ENCODE results near the gene GRM2. TPM values are rescaled to one million over a fixed set of nuclear protein-coding genes. Genes with fewer than 3 reads are reported as not detected.

GRM2 gene
- total RNA-seq, 2 donors from 2014 or later, result 3.9 to 7.4 TPM

DNA sequence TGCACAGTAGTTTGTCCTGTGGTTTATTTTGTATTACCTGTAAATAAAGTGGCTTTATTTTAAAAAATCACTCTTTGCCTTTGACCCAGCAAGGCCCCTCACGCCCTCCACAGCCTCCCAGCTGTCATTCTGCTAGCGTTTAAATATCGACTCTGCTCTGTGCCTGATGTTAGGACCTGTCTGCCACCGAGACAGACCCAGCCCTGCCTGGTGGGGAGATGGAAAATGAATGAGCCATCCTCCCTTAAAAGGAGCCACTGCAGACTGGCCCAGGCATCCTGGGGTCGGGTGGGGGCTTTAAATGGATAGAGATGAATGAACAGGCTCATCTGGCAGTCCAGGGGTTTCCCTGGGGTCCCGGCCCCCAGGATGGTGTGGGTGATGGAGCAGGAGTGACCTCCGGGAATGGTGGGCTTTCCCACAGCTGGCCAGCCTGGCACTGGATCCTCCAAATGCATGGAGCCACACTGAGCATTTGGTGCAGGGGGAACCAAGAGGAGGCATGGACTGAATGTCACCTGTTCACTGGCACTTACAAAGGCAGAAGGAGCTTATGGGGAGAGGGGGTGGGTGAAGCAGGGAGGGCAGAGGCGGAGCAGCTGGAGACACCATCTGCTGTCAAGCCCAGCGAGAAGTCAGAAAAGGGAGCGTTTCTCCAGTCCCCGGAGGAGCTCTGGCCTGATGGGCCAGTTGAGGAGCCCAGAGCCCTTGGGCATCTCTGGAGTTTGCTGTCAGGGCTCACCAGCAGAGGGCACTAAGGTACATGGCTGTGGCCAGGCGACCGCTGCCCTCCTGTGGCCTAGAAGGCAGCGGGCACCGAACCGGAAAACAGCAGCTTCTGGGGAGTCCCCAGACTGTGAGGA lies 11.9 kb downstream of the GRM2 start:
- DNase-seq, result peak; percentile 96
- Mint-ChIP-seq H3K9me3 (peaks cover 2% of the 10 kb centered on the region), H3K4me1 (peaks cover 3% of the 10 kb centered on the region), H3K36me3 (ENCODE audit: low read depth) (peaks cover 17% of the 10 kb centered on the region), H3K27me3 (ENCODE audit: insufficient read depth) (no peaks in the 10 kb centered on the region), H3K27ac (no peak overlapping the region), H3K4me3 (no peak overlapping the region)
- Histone ChIP-seq H3K27ac (ENCODE audit: low read depth, low read length) (no peak overlapping the region), H3K4me1 (ENCODE audit: control insufficient read depth, insufficient read depth, low read length) (no peaks in the 10 kb centered on the region), H3K27me3 (ENCODE audit: control insufficient read depth, insufficient read depth, low read length, poor library complexity, severe bottlenecking) (no peaks in the 10 kb centered on the region), H3K36me3 (ENCODE audit: control insufficient read depth, insufficient read depth, low read length) (peaks cover 13% of the 10 kb centered on the region), H3K4me3 (ENCODE audit: low read length) (no peak overlapping the region), H3K9me3 (ENCODE audit: control insufficient read depth, low read length) (no peaks in the 10 kb centered on the region), H3K9ac (ENCODE audit: extremely low read depth, low read length, poor library complexity, severe bottlenecking) (no peak overlapping the region)
- TF ChIP-seq, protein P1, sequence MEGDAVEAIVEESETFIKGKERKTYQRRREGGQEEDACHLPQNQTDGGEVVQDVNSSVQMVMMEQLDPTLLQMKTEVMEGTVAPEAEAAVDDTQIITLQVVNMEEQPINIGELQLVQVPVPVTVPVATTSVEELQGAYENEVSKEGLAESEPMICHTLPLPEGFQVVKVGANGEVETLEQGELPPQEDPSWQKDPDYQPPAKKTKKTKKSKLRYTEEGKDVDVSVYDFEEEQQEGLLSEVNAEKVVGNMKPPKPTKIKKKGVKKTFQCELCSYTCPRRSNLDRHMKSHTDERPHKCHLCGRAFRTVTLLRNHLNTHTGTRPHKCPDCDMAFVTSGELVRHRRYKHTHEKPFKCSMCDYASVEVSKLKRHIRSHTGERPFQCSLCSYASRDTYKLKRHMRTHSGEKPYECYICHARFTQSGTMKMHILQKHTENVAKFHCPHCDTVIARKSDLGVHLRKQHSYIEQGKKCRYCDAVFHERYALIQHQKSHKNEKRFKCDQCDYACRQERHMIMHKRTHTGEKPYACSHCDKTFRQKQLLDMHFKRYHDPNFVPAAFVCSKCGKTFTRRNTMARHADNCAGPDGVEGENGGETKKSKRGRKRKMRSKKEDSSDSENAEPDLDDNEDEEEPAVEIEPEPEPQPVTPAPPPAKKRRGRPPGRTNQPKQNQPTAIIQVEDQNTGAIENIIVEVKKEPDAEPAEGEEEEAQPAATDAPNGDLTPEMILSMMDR (conservative IDR thresholded peaks at IDR 0.05), result peak; percentile 97
- 49 to 59% methylated on average over 12 to 16 of the region's 16 CpGs for WGBS, 2 experiments (ENCODE audit: insufficient coverage in 1 of 2, insufficient read length in 1 of 2)

- Mint-ChIP-seq H3K36me3 (ENCODE audit: low read depth) (peaks cover 13% of the 10 kb centered on the region), H3K9me3 (peaks cover 2% of the 10 kb centered on the region), H3K4me1 (peaks cover 3% of the 10 kb centered on the region), H3K27ac (no peak overlapping the region), H3K27me3 (ENCODE audit: insufficient read depth) (no peaks in the 10 kb centered on the region), H3K4me3 (no peak overlapping the region)
- TF ChIP-seq, protein P1 (conservative IDR thresholded peaks at IDR 0.05), result peak; percentile 10
- Histone ChIP-seq H3K9me3 (ENCODE audit: control insufficient read depth, low read length) (no peaks in the 10 kb centered on the region), H3K4me3 (ENCODE audit: low read length) (no peak overlapping the region), H3K27me3 (ENCODE audit: control insufficient read depth, insufficient read depth, low read length, poor library complexity, severe bottlenecking) (no peaks in the 10 kb centered on the region), H3K36me3 (ENCODE audit: control insufficient read depth, insufficient read depth, low read length) (peaks cover 10% of the 10 kb centered on the region), H3K9ac (ENCODE audit: extremely low read depth, low read length, poor library complexity, severe bottlenecking) (no peak overlapping the region), H3K4me1 (ENCODE audit: control insufficient read depth, insufficient read depth, low read length) (no peaks in the 10 kb centered on the region), H3K27ac (ENCODE audit: low read depth, low read length) (no peak overlapping the region)
- peak; percentile 47 for DNase-seq
- 81% methylated on average over 4 of the region's 5 CpGs; no CpG with 5 or more reads in 1 of the 2 experiments for WGBS, 2 experiments (ENCODE audit: insufficient coverage in 1 of 2, insufficient read length in 1 of 2)
Measured at GRCh38 chr3:51719410-51720025, 12.7 kb downstream of the GRM2 start.

GRCh38 chr3:51720292-51721061 lies 13.6 kb downstream of the GRM2 start:
- Histone ChIP-seq H3K9me3 (ENCODE audit: control insufficient read depth, low read length) (no peaks in the 10 kb centered on the region), H3K27ac (ENCODE audit: low read depth, low read length) (no peak overlapping the region), H3K4me1 (ENCODE audit: control insufficient read depth, insufficient read depth, low read length) (no peaks in the 10 kb centered on the region), H3K36me3 (ENCODE audit: control insufficient read depth, insufficient read depth, low read length) (peaks cover 10% of the 10 kb centered on the region), H3K27me3 (ENCODE audit: control insufficient read depth, insufficient read depth, low read length, poor library complexity, severe bottlenecking) (no peaks in the 10 kb centered on the region), H3K4me3 (ENCODE audit: low read length) (no peak overlapping the region), H3K9ac (ENCODE audit: extremely low read depth, low read length, poor library complexity, severe bottlenecking) (no peak overlapping the region)
- WGBS, 2 experiments (ENCODE audit: insufficient coverage in 1 of 2, insufficient read length in 1 of 2), result 90 to 91% methylated on average over 10 to 12 of the region's 12 CpGs
- DNase-seq, result peak; percentile 33
- Mint-ChIP-seq H3K27ac (no peak overlapping the region), H3K9me3 (peaks cover 2% of the 10 kb centered on the region), H3K4me1 (peaks cover 3% of the 10 kb centered on the region), H3K4me3 (no peak overlapping the region), H3K27me3 (ENCODE audit: insufficient read depth) (no peaks in the 10 kb centered on the region), H3K36me3 (ENCODE audit: low read depth) (peaks cover 9% of the 10 kb centered on the region)
- TF ChIP-seq, protein P1 (conservative IDR thresholded peaks at IDR 0.05), result no peak

Measured in endodermal cell (in vitro differentiated cells).